ENCODE data around the gene IFITM2. TPM values are rescaled to one million over a fixed set of nuclear protein-coding genes. Genes with fewer than 3 reads are reported as not detected.

The IFITM2 gene
- total and polyA plus RNA-seq, 2 of the 13 experiments (the other 11 are each of a cell fraction or from before 2014, with no cell fraction given) = 13.8 to 267 TPM

- TF ChIP-seq NFAT5 (CRISPR knock-in tag; IDR thresholded peaks at IDR 0.05) = no peak
- no peak for TF ChIP-seq MXI1 (IDR thresholded peaks at IDR 0.05; ENCODE audit: borderline replicate concordance, low read depth, low read length)
- TF ChIP-seq ZNF646 (CRISPR knock-in tag; IDR thresholded peaks at IDR 0.05) = peak; percentile 84
These were observed 50.0 kb downstream of the IFITM2 start (continued) for GRCh38 chr11:357582-357981.

Measured in HepG2 (cell line).